ENCODE data around the gene PHF24.
A peak's percentile ranks its signal among the peaks of the same experiment; 100 is the strongest.
"Not testable (repeated sequence)": the region's sequence is repeated elsewhere in the genome, so short reads cannot be mapped to it uniquely, and the experiment has no call there.

The PHF24 gene

GRCh38 chr9:34957492-34958410 is at the start of gene PHF24:
Gene PHF24, plus strand, starts transcription at chr9:34958285. Its CDS starts 13,014 bp downstream, at chr9:34971299.
- ATAC-seq (peak; percentile 44), DNase-seq (peak; percentile 25)

GRCh38 chr9:34927061-34927460 is 31.0 kb upstream of the PHF24 start:
- ATAC-seq, result no peak
- DNase-seq, result no peak

- ATAC-seq, result peak; percentile 77
- DNase-seq, result peak; percentile 8
Measured at GRCh38 chr9:34928921-34929320, 29.2 kb upstream of the PHF24 start.

- ATAC-seq (peak; percentile 53), DNase-seq (peak; percentile 42)
Measured at GRCh38 chr9:34929506-34930102, 28.5 kb upstream of the PHF24 start.

GRCh38 chr9:34939989-34940388 is 18.1 kb upstream of the PHF24 start:
- not testable (repeated sequence) for DNase-seq, ATAC-seq

GRCh38 chr9:34948451-34948850 is 9.6 kb upstream of the PHF24 start:
- ATAC-seq, result no peak
- no peak for DNase-seq

GRCh38 chr9:34954225-34954624 is 3.9 kb upstream of the PHF24 start:
- no peak for ATAC-seq

GRCh38 chr9:34956066-34956465 is 2.0 kb upstream of the PHF24 start:
- not testable (repeated sequence) for ATAC-seq, DNase-seq

More at GRCh38 chr9:34954225-34954624, 3.9 kb upstream of the PHF24 start:
- no peak for DNase-seq

- ATAC-seq (no peak), DNase-seq (no peak)
Measured at GRCh38 chr9:34956648-34957047, 1.4 kb upstream of the PHF24 start.

- ATAC-seq (no peak), DNase-seq (no peak)
Measured at GRCh38 chr9:34958411-34958982, 412 bp downstream of the PHF24 start.

- ATAC-seq, result no peak
- no peak for DNase-seq
Measured at GRCh38 chr9:34959461-34959860, 1.4 kb downstream of the PHF24 start.

GRCh38 chr9:34961574-34962490 is 3.7 kb downstream of the PHF24 start:
- ATAC-seq, result peak; percentile 87
- peak; percentile 29 for DNase-seq

- ATAC-seq (no peak), DNase-seq (no peak)
Measured at GRCh38 chr9:34962546-34962945, 4.5 kb downstream of the PHF24 start.

GRCh38 chr9:34963552-34963951 is 5.5 kb downstream of the PHF24 start:
- ATAC-seq, result no peak

GRCh38 chr9:34964458-34964857 is 6.4 kb downstream of the PHF24 start:
- no peak for DNase-seq

More at GRCh38 chr9:34963552-34963951, 5.5 kb downstream of the PHF24 start:
- DNase-seq, result no peak

GRCh38 chr9:34971146-34971811 is 13.2 kb downstream of the PHF24 start:
- no peak for ATAC-seq
- no peak for DNase-seq

More at GRCh38 chr9:34964458-34964857, 6.4 kb downstream of the PHF24 start:
- ATAC-seq, result no peak

- ATAC-seq, result no peak
- no peak for DNase-seq
Measured at GRCh38 chr9:34974664-34975063, 16.6 kb downstream of the PHF24 start.

GRCh38 chr9:34976441-34976840 is 18.4 kb downstream of the PHF24 start:
- DNase-seq (no peak), ATAC-seq (no peak)

GRCh38 chr9:34976992-34977391 is 18.9 kb downstream of the PHF24 start:
- ATAC-seq (no peak), DNase-seq (no peak)

GRCh38 chr9:34980181-34980761 is 22.2 kb downstream of the PHF24 start:
- ATAC-seq (no peak), DNase-seq (no peak)

- ATAC-seq (no peak), DNase-seq (no peak)
Measured at GRCh38 chr9:34982361-34982760, 24.3 kb downstream of the PHF24 start.

All from stimulated activated naive CD8-positive, alpha-beta T cell treated with anti-CD3 and anti-CD28 coated beads, Interleukin-15, Interleukin-2, amounts not matched to agents 100 U/mL and 50 U/mL, for 24 hours (primary cell).